H9 (cell line): ENCODE results near the gene LIPC. TPM values are rescaled to one million over a fixed set of nuclear protein-coding genes. Genes with fewer than 3 reads are reported as not detected.

Experiments
- DNase-seq: peaks from one replicate; pipeline ENCODE4 v3.0.0-alpha.2; 2017
- H2AFZ ChIP-seq: one replicate; pipeline ENCODE4 v1.6.1; 2013; ENCODE audit warnings: mild to moderate bottlenecking, low read length, control low read depth, moderate library complexity
- H2AK5ac ChIP-seq: 2 replicates; pipeline ENCODE4 v1.6.1; 2013; ENCODE audit warnings: low read length, control low read depth, mixed read lengths; ENCODE audit not compliant: insufficient read length
- H2BK120ac ChIP-seq: one replicate; pipeline ENCODE4 v1.6.1; 2013; ENCODE audit warnings: low read depth, mild to moderate bottlenecking, low read length, control low read depth, inconsistent platforms; ENCODE audit not compliant: poor library complexity, severe bottlenecking
- H2BK12ac ChIP-seq: 2 replicates; pipeline ENCODE4 v1.6.1; 2013; ENCODE audit warnings: low read length, control low read depth, mixed read lengths, low read depth; ENCODE audit not compliant: insufficient read length
- H2BK15ac ChIP-seq: 2 replicates; pipeline ENCODE4 v1.6.1; 2013; ENCODE audit warnings: low read depth, low read length, control low read depth
- H2BK20ac ChIP-seq: one replicate; pipeline ENCODE4 v1.6.1; 2013; ENCODE audit warnings: low read depth, mild to moderate bottlenecking, low read length, control low read depth, inconsistent platforms; ENCODE audit not compliant: poor library complexity, severe bottlenecking
- H2BK5ac ChIP-seq: 2 replicates; pipeline ENCODE4 v1.6.1; 2013; ENCODE audit warnings: low read length, control low read depth, mixed read lengths; ENCODE audit not compliant: insufficient read length
- H3K14ac ChIP-seq: 2 replicates; pipeline ENCODE4 v1.6.1; 2013; ENCODE audit warnings: low read length, control low read depth; ENCODE audit not compliant: insufficient read depth
- H3K18ac ChIP-seq: 2 replicates; pipeline ENCODE4 v1.6.1; 2013; ENCODE audit warnings: low read depth, mild to moderate bottlenecking, mixed read lengths, low read length, control low read depth; ENCODE audit not compliant: insufficient read length
- H3K23ac ChIP-seq: 2 replicates; pipeline ENCODE4 v1.6.1; 2013; ENCODE audit warnings: low read length, control low read depth, mixed read lengths, low read depth; ENCODE audit not compliant: insufficient read length
- H3K23me2 ChIP-seq: 2 replicates; pipeline ENCODE4 v1.6.1; 2013; ENCODE audit warnings: low read depth, mild to moderate bottlenecking, mixed read lengths, low read length, control low read depth; ENCODE audit not compliant: insufficient read length, poor library complexity, severe bottlenecking
- H3K27ac ChIP-seq: 2 replicates; pipeline ENCODE4 v1.5.1; 2013; ENCODE audit warnings: low read length, control low read depth, mixed read lengths, low read depth; ENCODE audit not compliant: insufficient read length
- H3K27me3 ChIP-seq: 2 replicates; pipeline ENCODE4 v1.6.1; 2013; ENCODE audit warnings: low read length, control low read depth, inconsistent platforms; ENCODE audit not compliant: insufficient read depth
- H3K4ac ChIP-seq: 2 replicates; pipeline ENCODE4 v1.6.1; 2013; ENCODE audit warnings: low read depth, mild to moderate bottlenecking, control low read depth, inconsistent platforms, low read length, moderate library complexity
- H3K4me1 ChIP-seq: 2 replicates; pipeline ENCODE4 v1.6.1; 2013; ENCODE audit warnings: low read length, control low read depth, inconsistent platforms; ENCODE audit not compliant: insufficient read depth
- H3K4me2 ChIP-seq: 2 replicates; pipeline ENCODE4 v1.6.1; 2013; ENCODE audit warnings: low read length, control low read depth, mixed read lengths; ENCODE audit not compliant: insufficient read length, insufficient read depth
- H3K56ac ChIP-seq: 2 replicates; pipeline ENCODE4 v1.6.1; 2013; ENCODE audit warnings: low read depth, mild to moderate bottlenecking, mixed read lengths, low read length, control low read depth; ENCODE audit not compliant: insufficient read length
- H3K79me1 ChIP-seq: 2 replicates; pipeline ENCODE4 v1.6.1; 2013; ENCODE audit warnings: low read depth, mild to moderate bottlenecking, moderate library complexity, low read length, control low read depth, inconsistent platforms; ENCODE audit not compliant: insufficient read depth, poor library complexity, severe bottlenecking
- H3K79me2 ChIP-seq: 2 replicates; pipeline ENCODE4 v1.6.1; 2013; ENCODE audit warnings: low read length, control low read depth, inconsistent platforms; ENCODE audit not compliant: insufficient read depth
- H3K9ac ChIP-seq: 2 replicates; pipeline ENCODE4 v1.6.1; 2013; ENCODE audit warnings: low read length, control low read depth, mixed read lengths; ENCODE audit not compliant: insufficient read length; ENCODE audit errors: extremely low read depth
- H3K9me3 ChIP-seq: one replicate; pipeline ENCODE4 v1.6.1; 2013; ENCODE audit warnings: low read depth, low read length, inconsistent platforms; ENCODE audit not compliant: control insufficient read depth
- H3T11ph ChIP-seq: one replicate; pipeline ENCODE4 v1.6.1; 2013; ENCODE audit warnings: mild to moderate bottlenecking, low read length, control low read depth, inconsistent platforms
- H4K20me1 ChIP-seq: one replicate; pipeline ENCODE4 v1.6.1; 2013; ENCODE audit not compliant: control insufficient read depth, insufficient read length, insufficient read depth
- H4K5ac ChIP-seq: 2 replicates; pipeline ENCODE4 v1.6.1; 2013; ENCODE audit warnings: low read depth, mild to moderate bottlenecking, mixed read lengths, low read length, control low read depth; ENCODE audit not compliant: insufficient read length
- H4K8ac ChIP-seq: replicated peaks from 2 replicates; pipeline ENCODE4 v1.6.1; 2013; ENCODE audit warnings: low read length, control low read depth, mixed read lengths, low read depth; ENCODE audit not compliant: insufficient read length
- H4K91ac ChIP-seq: 2 replicates; pipeline ENCODE4 v1.6.1; 2013; ENCODE audit warnings: low read depth, mild to moderate bottlenecking, moderate library complexity, mixed read lengths, low read length, control low read depth; ENCODE audit not compliant: insufficient read length
- H3K27ac Mint-ChIP-seq, 3 experiments: 2 replicates in 2 of 3; 3 replicates in 1 of 3; pipeline ENCODE4 v1.8.0; 2020 to 2021; ENCODE audit warnings: mixed read lengths in 3 of 3, mild to moderate bottlenecking in 1 of 3, moderate library complexity in 1 of 3
- H3K27me3 Mint-ChIP-seq: 2 replicates; pipeline ENCODE4 v1.8.0; 2021; ENCODE audit warnings: low read depth, mild to moderate bottlenecking, moderate library complexity, mixed read lengths
- H3K36me3 Mint-ChIP-seq, 3 experiments: 2 replicates in 2 of 3; 3 replicates in 1 of 3; pipeline ENCODE4 v1.8.0; 2020 to 2021; ENCODE audit warnings: low read depth in 3 of 3, mixed read lengths in 3 of 3; ENCODE audit not compliant: insufficient read depth in 1 of 3
- H3K4me1 Mint-ChIP-seq, 2 experiments: 2 replicates each; pipeline ENCODE4 v1.8.0; 2020; ENCODE audit warnings: mixed read lengths in 2 of 2
- H3K4me3 Mint-ChIP-seq, 2 experiments: 2 replicates in 1 of 2; 3 replicates in 1 of 2; pipeline ENCODE4 v1.8.0; 2020 to 2021; ENCODE audit warnings: mild to moderate bottlenecking in 2 of 2, mixed read lengths in 2 of 2, moderate library complexity in 1 of 2
- H3K9me3 Mint-ChIP-seq, 2 experiments: 2 replicates in 1 of 2; 3 replicates in 1 of 2; pipeline ENCODE4 v1.8.0; 2020; ENCODE audit warnings: mild to moderate bottlenecking in 2 of 2, mixed read lengths in 2 of 2, moderate library complexity in 1 of 2
- WGBS: extraction: QIAGEN DNeasy Blood & Tissue Kit; methylation state at CpG from one replicate; pipeline ENCODE4 v1.1.7; 2013; ENCODE audit warnings: missing lambda C conversion rate, low lambda C conversion rate, mixed read lengths; ENCODE audit not compliant: insufficient read length; ENCODE audit errors: extremely low coverage; 5-methylcytosine and 5-hydroxymethylcytosine counted together
- total RNA-seq: library from RNA; stranded (reverse); gene quantifications from 2 replicates; pipeline ENCODE4 v1.2.1, GENCODE V29; 2021
- TF ChIP-seq, protein P1 (sequence below): fragments of 200-600 bp; sonication (generic); conservative IDR thresholded peaks from 3 replicates; pipeline ENCODE4 v1.8.0; 2021; ENCODE audit warnings: antibody characterized with exemption, mild to moderate bottlenecking

The LIPC gene
- total RNA-seq, 1 experiment from 2014 or later: not detected

DNA sequence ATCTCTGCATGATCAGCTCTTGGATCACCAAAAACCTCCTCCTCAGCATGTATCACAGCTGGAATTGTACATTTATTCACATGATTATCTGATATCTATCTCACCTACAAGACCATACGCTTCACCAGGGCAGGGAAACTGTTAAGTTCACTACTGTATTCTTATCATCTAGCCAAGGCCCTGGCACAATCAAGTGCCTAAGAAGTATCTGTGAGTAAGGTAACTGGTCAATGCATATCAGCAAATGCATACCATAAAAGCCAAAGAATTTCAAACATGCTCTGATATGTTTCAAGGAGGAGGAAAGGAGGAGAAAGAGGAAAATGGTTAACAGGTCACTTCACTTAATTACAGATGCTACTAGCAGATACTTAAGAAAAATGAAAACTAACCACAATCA is 158.4 kb downstream of the LIPC start:
- Mint-ChIP-seq H3K9me3 (no peaks in the 10 kb centered on the region), H3K27ac (no peak overlapping the region; a peak in 1 of 7 replicates), H3K36me3 (peaks cover 0 to 6% (median 5%) of the 10 kb centered on the region in 3 experiments; a peak in 3 of 7 replicates), H3K4me1 (peaks cover 3 to 4% of the 10 kb centered on the region in 2 experiments; a peak in 1 of 4 replicates), H3K27me3 (no peaks in the 10 kb centered on the region), H3K4me3 (no peak overlapping the region)
- Histone ChIP-seq H3K79me1 (no peaks in the 10 kb centered on the region), H2BK120ac (no peak overlapping the region), H3K4me2 (no peak overlapping the region), H3K56ac (no peak overlapping the region), H2AK5ac (no peak overlapping the region), H3K4me1 (peaks cover 5% of the 10 kb centered on the region; the same call in 1 of the 2 replicates), H4K5ac (no peak overlapping the region), H3K4ac (no peak overlapping the region), H3K79me2 (no peaks in the 10 kb centered on the region), H2BK20ac (no peak overlapping the region), H2AFZ (no peak overlapping the region), H4K8ac (no peak overlapping the region), H3K9me3 (no peaks in the 10 kb centered on the region), H3K23me2 (no peaks in the 10 kb centered on the region), H3K27ac (no peak overlapping the region), H3K9ac (no peak overlapping the region), H2BK12ac (no peak overlapping the region), H3K27me3 (no peaks in the 10 kb centered on the region), H3K23ac (no peak overlapping the region), H3K18ac (no peak overlapping the region), H2BK15ac (no peak overlapping the region), H4K20me1 (no peaks in the 10 kb centered on the region), H4K91ac (no peak overlapping the region), H2BK5ac (no peak overlapping the region), H3T11ph (no peak overlapping the region), H3K14ac (no peak overlapping the region)
- no CpG with 5 or more reads among the region's 1 CpG for WGBS
- DNase-seq: no peak
- TF ChIP-seq, protein P1, sequence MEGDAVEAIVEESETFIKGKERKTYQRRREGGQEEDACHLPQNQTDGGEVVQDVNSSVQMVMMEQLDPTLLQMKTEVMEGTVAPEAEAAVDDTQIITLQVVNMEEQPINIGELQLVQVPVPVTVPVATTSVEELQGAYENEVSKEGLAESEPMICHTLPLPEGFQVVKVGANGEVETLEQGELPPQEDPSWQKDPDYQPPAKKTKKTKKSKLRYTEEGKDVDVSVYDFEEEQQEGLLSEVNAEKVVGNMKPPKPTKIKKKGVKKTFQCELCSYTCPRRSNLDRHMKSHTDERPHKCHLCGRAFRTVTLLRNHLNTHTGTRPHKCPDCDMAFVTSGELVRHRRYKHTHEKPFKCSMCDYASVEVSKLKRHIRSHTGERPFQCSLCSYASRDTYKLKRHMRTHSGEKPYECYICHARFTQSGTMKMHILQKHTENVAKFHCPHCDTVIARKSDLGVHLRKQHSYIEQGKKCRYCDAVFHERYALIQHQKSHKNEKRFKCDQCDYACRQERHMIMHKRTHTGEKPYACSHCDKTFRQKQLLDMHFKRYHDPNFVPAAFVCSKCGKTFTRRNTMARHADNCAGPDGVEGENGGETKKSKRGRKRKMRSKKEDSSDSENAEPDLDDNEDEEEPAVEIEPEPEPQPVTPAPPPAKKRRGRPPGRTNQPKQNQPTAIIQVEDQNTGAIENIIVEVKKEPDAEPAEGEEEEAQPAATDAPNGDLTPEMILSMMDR: no peak
